ENCODE data around the gene MTMR11.

- TF ChIP-seq CTCF (IDR thresholded peaks at IDR 0.05; ENCODE audit: borderline replicate concordance, extremely low read depth, low read length, poor library complexity, severe bottlenecking), result no peak
- TF ChIP-seq EZH2 (IDR thresholded peaks at IDR 0.05; ENCODE audit: borderline replicate concordance, low read depth, low read length, severe bottlenecking), result no peak
These were observed 10.4 kb downstream of the MTMR11 start for GRCh38 chr1:149926296-149926695.

All from DND-41 (cell line).